ENCODE measurements around the gene FLT1. TPM values are rescaled to one million over a fixed set of nuclear protein-coding genes. Genes with fewer than 3 reads are reported as not detected.

FLT1 gene
- polyA plus RNA-seq, 2 of the 4 experiments (the other 2 are of a cell fraction) = not detected

- 35% methylated on average over 2 of the region's 8 CpGs for WGBS (ENCODE audit: missing lambda C conversion rate)
- no peaks in the 10 kb centered on the region for H3K4me1 ChIP-seq
- ATAC-seq (no peak), FAIRE-seq (no peak), DNase-seq (ENCODE audit: low read depth in 1 of 2, low spot score in 1 of 2) (no peak)
- no peak overlapping the region for H3K27ac ChIP-seq
- POLR2A ChIA-PET = no interaction called here
- TF ChIP-seq RAD21 (conservative IDR thresholded peaks at IDR 0.05 in 1 of 2, IDR thresholded peaks at IDR 0.05 in 1 of 2) (no peak), JUN (IDR thresholded peaks at IDR 0.05) (no peak)
- no peaks in the 10 kb centered on the region for H3K9me3 ChIP-seq
- no peak overlapping the region for H3K4me3 ChIP-seq
- H3K4me2 ChIP-seq = no peak overlapping the region
- CTCF ChIA-PET = interaction anchor here (0.8 kb wide), 1 partner anchor 331 kb away, joined by 3 read pairs; the partner anchor contains the start of gene POMP
These were observed 166.7 kb downstream of the FLT1 start for GRCh38 chr13:28328271-28328607.

- WGBS (ENCODE audit: missing lambda C conversion rate) = 71% methylated on average over 14 of the region's 14 CpGs
- CTCF ChIA-PET = no interaction called here
These were observed 167.3 kb downstream of the FLT1 start for GRCh38 chr13:28327373-28328270.

More at GRCh38 chr13:28327373-28328270, 167.3 kb downstream of the FLT1 start:
- DNase-seq (ENCODE audit: low read depth in 1 of 2, low spot score in 1 of 2) (no peak), FAIRE-seq (no peak), ATAC-seq (no peak)
- Histone ChIP-seq H3K4me1 (no peaks in the 10 kb centered on the region), H3K9me3 (no peaks in the 10 kb centered on the region), H3K4me2 (no peak overlapping the region), H3K4me3 (no peak overlapping the region), H3K27ac (no peak overlapping the region)
- TF ChIP-seq MAZ (IDR thresholded peaks at IDR 0.05; ENCODE audit: borderline replicate concordance, low read depth, low read length) = no peak
- TF ChIP-seq NR3C1 (IDR thresholded peaks at IDR 0.05) = no peak
- no peak for TF ChIP-seq NFE2L2 (conservative IDR thresholded peaks at IDR 0.05; ENCODE audit: low read length)
- TF ChIP-seq E2F6 (IDR thresholded peaks at IDR 0.05; ENCODE audit: borderline replicate concordance, low read depth) = no peak
- TF ChIP-seq RFX5 (IDR thresholded peaks at IDR 0.05) = no peak
- no peak for TF ChIP-seq ZFP36 (IDR thresholded peaks at IDR 0.05; ENCODE audit: borderline replicate concordance, partially characterized antibody)
- TF ChIP-seq BHLHE40 (IDR thresholded peaks at IDR 0.05; ENCODE audit: low read depth, low read length) = no peak
- TF ChIP-seq ZSCAN20 (CRISPR knock-in tag; IDR thresholded peaks at IDR 0.05) = no peak
- no peak for TF ChIP-seq HMGXB4 (CRISPR knock-in tag; IDR thresholded peaks at IDR 0.05; ENCODE audit: borderline replicate concordance)
- no peak for TF ChIP-seq RARB (CRISPR knock-in tag; IDR thresholded peaks at IDR 0.05)
- TF ChIP-seq ZNF302 (CRISPR knock-in tag; IDR thresholded peaks at IDR 0.05) = no peak
- no peak for TF ChIP-seq HOXA7 (CRISPR knock-in tag; IDR thresholded peaks at IDR 0.05)
- no peak for TF ChIP-seq CHD2 (IDR thresholded peaks at IDR 0.05; ENCODE audit: low read length, partially characterized antibody)
- TF ChIP-seq REST (IDR thresholded peaks at IDR 0.05) = no peak
- POLR2A ChIA-PET = no interaction called here

Measured in A549 (cell line).